ENCODE results near the gene TMEM61.

The TMEM61 gene

GRCh38 chr1:54987427-54987826 lies 7.0 kb downstream of the TMEM61 start:
- no peak for DNase-seq

- DNase-seq, result no peak
Observed at GRCh38 chr1:54987919-54988705, 7.7 kb downstream of the TMEM61 start.

- no peak for DNase-seq
Observed at GRCh38 chr1:54988975-54989374, 8.5 kb downstream of the TMEM61 start.

- no peak for DNase-seq
Observed at GRCh38 chr1:54989473-54989872, 9.0 kb downstream of the TMEM61 start.

- DNase-seq, result no peak
Observed at GRCh38 chr1:54989968-54990810, 9.8 kb downstream of the TMEM61 start.

- DNase-seq, result no peak
Observed at GRCh38 chr1:54990916-54991315, 10.5 kb downstream of the TMEM61 start.

GRCh38 chr1:54991939-54992338 lies 11.5 kb downstream of the TMEM61 start:
- DNase-seq, result no peak

- DNase-seq, result no peak
Observed at GRCh38 chr1:54993140-54993539, 12.7 kb downstream of the TMEM61 start.

- no peak for DNase-seq
Observed at GRCh38 chr1:54994355-54994990, 14.0 kb downstream of the TMEM61 start.

- no peak for DNase-seq
Observed at GRCh38 chr1:54995013-54995760, 14.8 kb downstream of the TMEM61 start.

GRCh38 chr1:54995835-54996234 lies 15.4 kb downstream of the TMEM61 start:
- DNase-seq, result peak; percentile 31

GRCh38 chr1:54996359-54996868 lies 16.0 kb downstream of the TMEM61 start:
- DNase-seq, result peak; percentile 70

- no peak for DNase-seq
Observed at GRCh38 chr1:54996869-54997710, 16.7 kb downstream of the TMEM61 start.

GRCh38 chr1:54997711-54997986 lies 17.2 kb downstream of the TMEM61 start:
- no peak for DNase-seq

GRCh38 chr1:54998100-54998499 lies 17.7 kb downstream of the TMEM61 start:
- DNase-seq, result no peak

- no peak for DNase-seq
Observed at GRCh38 chr1:54998677-54999076, 18.2 kb downstream of the TMEM61 start, which contains the start of gene BSND. Gene BSND, plus strand, starts transcription at chr1:54998933. Its CDS starts 254 bp downstream, at chr1:54999187.

- no peak for DNase-seq
Observed at GRCh38 chr1:55000110-55001085, 20.0 kb downstream of the TMEM61 start.

- no peak for DNase-seq
Observed at GRCh38 chr1:55001311-55001710, 20.9 kb downstream of the TMEM61 start.

- DNase-seq, result no peak
Observed at GRCh38 chr1:55002686-55003085, 22.3 kb downstream of the TMEM61 start.

GRCh38 chr1:55005351-55006140 lies 25.1 kb downstream of the TMEM61 start:
- DNase-seq, result no peak
